Testis (tissue), 3 donors: ENCODE measurements around the gene DRD4. TPM values are rescaled to one million over a fixed set of nuclear protein-coding genes. Genes with fewer than 3 reads are reported as not detected.

Experiments used
- DNase-seq: peaks from one replicate; pipeline ENCODE4 v3.0.0-alpha.2; 2019
- H3K27ac ChIP-seq, 2 donors: fragments of 200-600 bp; sonication (generic); one replicate each; pipeline ENCODE4 v1.5.1; 2019
- H3K27me3 ChIP-seq: fragments of 200-600 bp; sonication (generic); one replicate; pipeline ENCODE4 v1.5.1; 2019
- H3K36me3 ChIP-seq: fragments of 200-600 bp; sonication (generic); one replicate; pipeline ENCODE4 v1.5.1; 2017; ENCODE audit warnings: low read depth; ENCODE audit errors: missing control alignments
- H3K4me1 ChIP-seq: fragments of 200-600 bp; sonication (generic); one replicate; pipeline ENCODE4 v1.5.1; 2019
- H3K4me3 ChIP-seq, 2 donors: fragments of 200-600 bp; sonication (generic); one replicate each; pipeline ENCODE4 v1.5.1; 2017 to 2019
- H3K9me3 ChIP-seq: fragments of 200-600 bp; sonication (generic); one replicate; pipeline ENCODE4 v1.5.1; 2017
- CTCF ChIP-seq, 3 experiments: fragments of 450-650 bp in 2 of 3; fragments of 200-600 bp in 1 of 3; sonication (generic) in 1 of 3; IDR thresholded peaks; one replicate each; pipeline ENCODE4 v1.5.1; 2016 to 2019; ENCODE audit warnings: antibody characterized with exemption in 3 of 3, mild to moderate bottlenecking in 2 of 3, moderate library complexity in 1 of 3
- POLR2A ChIP-seq: fragments of 450-650 bp; IDR thresholded peaks from one replicate; pipeline ENCODE4 v1.6.1; 2017; ENCODE audit warnings: antibody characterized with exemption, mild to moderate bottlenecking, moderate library complexity
- WGBS, 2 donors: methylation state at CpG; one replicate each; pipeline ENCODE4 v1.1.5; 2018; 5-methylcytosine and 5-hydroxymethylcytosine counted together
- intact Hi-C: fragments of 100-400 bp; cut with DNase I; formaldehyde crosslinking; loops from one replicate; pipeline ENCODE4 v1.15.1; 2023; ENCODE audit warnings: low total_unique reads
- polyA plus RNA-seq: library from polyadenylated mRNA; stranded (reverse); fragments of 350-450 nt; fragmentation: Illumina TruSeq; extraction: RNeasy Lipid Tissue Mini Kit (QIAGEN cat#74804); gene quantifications from one replicate; pipeline ENCODE4 v1.2.3, GENCODE V29; 2014; ENCODE audit warnings: low read depth, low replicate concordance; ENCODE audit not compliant: insufficient read depth
- total RNA-seq, 2 donors: library from RNA; depleted of rRNA; stranded (reverse); fragments of >200 nt; gene quantifications; one replicate each; pipeline ENCODE4 v1.2.3, GENCODE V29; 2016

DRD4 gene
- total and polyA plus RNA-seq, 3 donors from 2014 or later: 1.5 to 3.3 (median 2.0) TPM

- Histone ChIP-seq H3K27ac (no peak overlapping the region), H3K4me3 (no peak overlapping the region), H3K9me3 (no peaks in the 10 kb centered on the region), H3K36me3 (no peaks in the 10 kb centered on the region), H3K4me1 (no peaks in the 10 kb centered on the region), H3K27me3 (no peaks in the 10 kb centered on the region)
- intact Hi-C loops: no loop called here
- no peak for TF ChIP-seq POLR2A
- no peak for TF ChIP-seq CTCF (IDR thresholded peaks at IDR 0.05)
- DNase-seq: no peak
- 61% methylated on average over 69 of the region's 80 CpGs; no CpG with 5 or more reads in 1 of the 2 donors for WGBS, 2 donors
These were observed 2.4 kb downstream of the DRD4 start for GRCh38 chr11:639332-639955.

- TF ChIP-seq CTCF (IDR thresholded peaks at IDR 0.05) (no peak), POLR2A (no peak)
- Histone ChIP-seq H3K9me3 (no peaks in the 10 kb centered on the region), H3K4me3 (no peak overlapping the region), H3K27me3 (no peaks in the 10 kb centered on the region), H3K27ac (no peak overlapping the region), H3K36me3 (no peaks in the 10 kb centered on the region), H3K4me1 (no peaks in the 10 kb centered on the region)
- 60 to 76% methylated on average over 10 to 37 of the region's 69 CpGs for WGBS, 2 donors
- intact Hi-C loops: no loop called here
- DNase-seq: no peak
These were observed 3.1 kb downstream of the DRD4 start for GRCh38 chr11:640021-640706.

- Histone ChIP-seq H3K27me3 (no peaks in the 10 kb centered on the region), H3K9me3 (no peaks in the 10 kb centered on the region), H3K36me3 (no peaks in the 10 kb centered on the region), H3K4me1 (no peaks in the 10 kb centered on the region), H3K4me3 (no peak overlapping the region), H3K27ac (no peak overlapping the region)
- no peak for DNase-seq
- whole genome bisulfite sequencing, 2 donors: 88 to 89% methylated on average over 13 to 19 of the region's 19 CpGs
- intact Hi-C loops: no loop called here
- TF ChIP-seq CTCF (IDR thresholded peaks at IDR 0.05): no peak
- no peak for TF ChIP-seq POLR2A
These were observed 4.8 kb downstream of the DRD4 start for GRCh38 chr11:641806-642370.

GRCh38 chr11:643366-643765 is 6.3 kb downstream of the DRD4 start:
- Histone ChIP-seq H3K27me3 (no peaks in the 10 kb centered on the region), H3K9me3 (no peaks in the 10 kb centered on the region), H3K4me1 (no peaks in the 10 kb centered on the region), H3K4me3 (no peak overlapping the region), H3K36me3 (no peaks in the 10 kb centered on the region), H3K27ac (no peak overlapping the region)
- intact Hi-C loops: no loop called here
- WGBS, 2 donors: 89 to 91% methylated on average over 9 of the region's 9 CpGs
- no peak for TF ChIP-seq CTCF (IDR thresholded peaks at IDR 0.05)
- TF ChIP-seq POLR2A: no peak
- DNase-seq: no peak
